ENCODE results near the gene GALNT9. TPM values are rescaled to one million over a fixed set of nuclear protein-coding genes. Genes with fewer than 3 reads are reported as not detected.
"Not testable (repeated sequence)": the region's sequence is repeated elsewhere in the genome, so short reads cannot be mapped to it uniquely, and the experiment has no call there.

GALNT9 gene
- total RNA-seq, 1 donor from 2014 or later: under 0.01 TPM

DNA sequence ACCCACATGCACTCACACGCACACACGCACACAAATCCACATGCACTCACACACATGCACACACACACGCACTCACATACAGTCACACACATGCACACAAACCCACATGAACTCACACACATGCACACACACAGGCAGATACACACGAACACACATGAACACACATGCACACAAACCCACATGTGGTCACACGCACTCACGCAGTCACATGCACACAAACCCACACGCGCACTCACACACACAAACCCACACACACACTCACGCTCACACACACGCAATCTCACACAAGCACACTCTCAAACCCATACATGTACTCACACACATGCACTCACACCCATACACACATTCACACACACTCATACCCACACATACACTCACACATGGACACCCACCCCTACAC is 61.5 kb downstream of the GALNT9 start:
- DNase-seq (ENCODE audit: low read depth in 2 of 2): no peak

DNA sequence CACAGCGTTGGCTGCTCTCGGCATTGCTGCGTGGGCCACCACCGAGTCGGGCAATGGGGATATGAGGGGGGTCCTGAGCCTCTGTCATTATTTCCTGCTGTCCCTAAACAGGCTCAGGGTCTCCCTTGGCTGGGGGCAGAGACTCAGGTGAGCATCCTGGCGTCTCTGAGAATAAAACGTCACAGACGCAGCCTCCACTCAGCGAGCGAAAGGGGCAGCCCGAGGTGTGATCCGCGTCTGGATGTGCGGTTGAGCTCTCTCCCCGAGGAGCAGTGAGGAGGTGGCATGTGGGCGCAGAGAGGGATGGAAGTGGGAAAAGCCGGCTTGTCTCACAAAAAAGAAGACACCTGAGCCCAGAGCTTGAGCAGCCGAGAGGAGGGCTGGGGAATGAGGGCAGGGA is 62.6 kb downstream of the GALNT9 start:
- DNase-seq (ENCODE audit: low read depth in 2 of 2): no peak

DNA sequence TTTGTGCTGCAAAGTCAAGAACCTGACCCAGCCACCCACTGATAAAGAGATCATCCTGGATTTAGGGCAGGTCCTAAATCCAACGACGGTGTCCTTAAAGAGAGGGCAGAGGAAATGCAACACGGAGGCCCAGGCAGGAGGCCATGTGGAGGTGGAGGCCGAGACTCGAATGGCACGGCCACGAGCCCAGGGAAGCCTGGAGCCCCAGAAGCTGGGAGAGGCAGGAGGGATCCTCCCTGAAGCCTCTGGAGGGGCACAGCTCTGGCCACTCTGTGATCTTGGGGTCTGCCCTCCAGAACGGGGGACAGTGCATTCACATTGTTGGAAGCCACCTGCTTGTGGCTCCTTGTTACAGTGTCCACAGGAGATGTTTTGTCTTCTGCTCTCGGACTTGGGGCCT is 63.0 kb downstream of the GALNT9 start:
- DNase-seq (ENCODE audit: low read depth in 2 of 2): no peak

DNA sequence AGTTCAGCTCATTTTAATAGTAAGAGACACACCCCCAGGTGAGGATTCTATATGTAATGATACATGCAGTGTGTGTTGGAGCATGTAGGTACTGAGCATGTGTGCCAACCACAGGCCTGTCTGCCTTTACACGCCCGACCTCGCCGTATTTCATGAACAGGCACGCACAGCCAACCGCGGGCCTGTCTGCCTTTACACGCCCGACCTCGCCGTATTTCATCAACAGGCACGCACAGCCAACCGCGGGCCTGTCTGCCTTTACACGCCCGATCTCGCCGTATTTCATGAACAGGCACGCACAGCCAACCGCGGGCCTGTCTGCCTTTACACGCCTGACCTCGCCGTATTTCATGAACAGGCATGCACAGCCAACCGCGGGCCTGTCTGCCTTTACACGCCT is 63.6 kb downstream of the GALNT9 start:
- DNase-seq (ENCODE audit: low read depth in 2 of 2): not testable (repeated sequence)

DNA sequence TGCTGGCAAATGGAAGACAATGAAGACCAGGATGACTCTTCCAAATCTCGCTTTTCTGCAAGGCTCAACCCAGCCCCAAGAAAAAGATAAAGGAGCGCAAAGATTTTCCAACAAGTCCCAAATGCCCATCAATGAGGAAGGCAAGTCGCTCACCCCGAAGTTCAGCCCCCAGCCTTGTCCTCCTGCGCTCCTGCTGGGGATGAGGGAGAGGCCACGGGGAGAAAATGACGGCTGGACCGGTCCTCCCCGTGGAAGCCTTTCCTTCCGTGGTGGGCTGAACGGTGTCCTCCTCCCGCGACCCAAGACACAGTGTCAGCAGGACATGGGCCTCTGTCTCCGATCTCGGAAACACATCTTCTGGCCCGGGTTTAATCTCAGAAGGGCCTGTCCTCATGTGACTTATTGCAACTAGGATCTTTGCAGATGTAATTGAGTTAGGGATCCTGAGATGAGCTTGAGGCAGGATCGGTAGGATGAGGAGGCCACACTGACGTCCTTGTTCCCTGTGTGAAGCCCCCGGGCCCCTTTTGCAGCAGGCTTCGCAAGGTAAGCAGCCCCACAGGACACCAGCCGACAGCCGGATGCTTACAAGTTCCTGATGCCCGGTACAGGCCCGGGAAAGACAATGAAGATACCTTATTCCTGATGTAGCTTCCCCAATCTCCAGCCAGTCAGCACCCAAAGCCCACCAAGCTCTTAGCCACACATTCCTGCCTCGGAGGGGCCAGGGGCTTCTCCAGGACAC is 64.2 kb downstream of the GALNT9 start:
- no peak for DNase-seq (ENCODE audit: low read depth in 2 of 2)

DNA sequence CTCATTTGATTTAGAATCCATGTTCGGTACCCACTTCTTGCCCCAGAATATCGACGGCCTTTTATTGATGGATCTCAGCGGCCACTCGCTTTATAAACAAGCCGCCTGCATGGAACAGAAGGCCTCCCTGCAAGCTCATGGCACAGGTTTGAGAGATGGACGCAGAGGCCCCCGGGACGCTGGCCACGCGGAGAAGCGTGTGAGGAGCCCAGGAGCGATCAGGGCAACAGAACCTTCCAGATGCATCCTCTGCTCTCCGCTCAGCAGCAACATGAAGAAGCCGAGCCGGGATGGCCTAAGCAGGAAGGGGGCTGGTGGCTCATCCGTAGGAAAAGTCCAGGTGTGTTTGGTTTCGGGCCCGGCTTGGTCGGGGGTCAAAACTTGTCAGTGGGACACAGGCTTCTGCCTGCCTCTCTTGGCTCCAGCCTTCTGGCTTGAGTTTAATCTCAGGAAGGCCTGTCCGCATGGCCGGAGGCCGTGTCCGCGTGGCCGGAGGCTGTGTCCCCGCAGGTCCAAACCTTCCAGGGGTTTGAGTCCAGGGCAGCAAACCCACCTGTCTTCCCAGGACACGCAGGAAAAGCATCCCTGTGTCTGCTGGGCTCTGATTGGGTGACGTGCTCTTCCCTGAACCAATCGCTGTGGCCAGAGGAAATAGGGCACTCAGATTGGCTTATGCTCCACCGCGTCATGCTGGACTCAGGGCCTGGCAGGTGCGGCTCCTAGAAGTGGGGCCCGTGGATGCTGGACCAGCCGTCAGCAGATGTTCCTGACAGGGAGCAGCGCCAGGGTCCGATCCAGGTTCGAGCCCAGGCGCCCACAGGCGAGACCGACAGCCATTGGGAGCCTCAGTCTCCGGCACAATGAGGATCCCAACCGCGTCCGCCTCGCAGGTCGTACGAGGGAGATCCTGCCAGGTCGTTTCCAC is 65.0 kb downstream of the GALNT9 start:
- DNase-seq (ENCODE audit: low read depth in 2 of 2): no peak

DNA sequence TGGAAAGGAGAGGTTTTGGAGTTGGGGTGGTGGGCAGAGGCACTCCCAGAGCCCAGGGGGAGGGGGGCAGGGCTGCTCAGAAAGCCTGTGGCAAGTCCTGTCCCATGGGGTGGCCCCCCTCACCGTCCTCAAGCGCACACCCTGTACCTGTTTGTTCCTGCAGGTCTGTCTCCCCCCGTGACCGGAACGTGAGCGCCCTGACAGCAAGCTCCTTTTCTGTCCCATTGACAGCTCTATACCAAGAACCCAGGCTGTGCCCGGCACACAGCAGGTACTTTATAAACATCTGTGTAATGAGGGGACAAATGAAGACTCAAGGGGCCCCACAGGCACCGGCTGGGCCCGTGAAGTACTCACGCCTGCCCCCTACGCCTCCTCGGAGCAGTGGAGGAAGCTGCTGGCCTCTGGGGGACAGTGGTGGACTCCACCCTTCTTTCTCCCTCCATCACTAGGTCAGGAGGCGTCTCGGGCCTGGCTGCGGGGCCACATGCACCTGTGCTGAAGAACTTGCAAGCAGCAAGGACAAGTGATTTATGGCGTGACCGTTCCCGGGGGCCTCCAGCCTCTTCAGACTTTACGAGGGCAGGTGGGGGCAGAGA is 65.8 kb downstream of the GALNT9 start:
- no peak for DNase-seq (ENCODE audit: low read depth in 2 of 2)

DNA sequence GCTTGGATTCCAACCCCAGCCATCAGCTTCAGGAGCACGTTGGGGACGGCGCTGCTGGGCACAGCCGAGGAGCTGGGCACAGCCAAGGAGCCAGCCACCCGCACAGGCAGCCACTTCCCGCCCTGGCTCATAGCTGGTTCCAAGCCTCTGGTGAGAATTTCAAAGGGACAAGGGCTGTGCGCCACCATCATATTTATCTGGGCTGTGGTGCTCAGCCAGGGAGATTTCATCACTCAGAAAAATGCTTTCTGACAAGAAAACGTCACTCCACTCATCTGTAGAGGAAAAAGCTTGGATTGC is 66.4 kb downstream of the GALNT9 start:
- DNase-seq (ENCODE audit: low read depth in 2 of 2): no peak

DNA sequence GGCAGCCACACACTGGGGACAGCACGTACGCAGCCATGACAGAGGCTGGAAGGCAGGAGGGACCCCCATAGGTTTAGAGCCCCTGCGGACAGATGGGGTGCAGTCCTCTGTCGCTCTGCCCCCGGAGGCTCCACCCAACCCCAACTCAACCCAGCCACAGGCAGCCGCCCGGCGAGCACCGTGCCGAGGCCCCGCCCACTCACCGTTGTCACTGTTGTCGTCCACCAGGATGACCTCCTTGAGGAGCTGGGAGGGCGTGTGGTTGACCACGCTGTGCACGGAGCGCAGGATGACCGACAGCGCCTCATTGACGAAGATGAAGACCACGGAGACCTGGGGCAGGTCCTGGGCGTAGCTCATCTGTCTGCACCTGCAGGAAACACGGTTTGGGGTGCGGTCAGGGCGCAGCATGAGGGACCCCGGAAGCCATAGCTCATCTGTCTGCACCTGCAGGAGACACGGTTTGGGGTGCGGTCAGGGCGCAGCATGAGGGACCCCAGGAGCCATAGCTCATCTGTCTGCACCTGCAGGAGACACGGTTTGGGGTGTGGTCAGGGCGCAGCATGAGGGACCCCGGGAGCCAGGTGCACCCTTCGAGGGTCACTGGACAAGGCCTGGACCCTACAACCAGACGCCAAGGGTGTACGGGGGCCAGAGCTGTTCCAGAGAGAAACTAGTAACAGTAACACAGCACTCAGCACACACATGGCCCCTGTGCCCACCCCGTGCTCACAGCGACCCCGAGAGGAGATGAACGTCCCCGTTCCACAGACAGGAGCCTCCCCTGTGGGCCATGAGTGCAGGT is 66.9 kb downstream of the GALNT9 start:
- DNase-seq (ENCODE audit: low read depth in 2 of 2): no peak

DNA sequence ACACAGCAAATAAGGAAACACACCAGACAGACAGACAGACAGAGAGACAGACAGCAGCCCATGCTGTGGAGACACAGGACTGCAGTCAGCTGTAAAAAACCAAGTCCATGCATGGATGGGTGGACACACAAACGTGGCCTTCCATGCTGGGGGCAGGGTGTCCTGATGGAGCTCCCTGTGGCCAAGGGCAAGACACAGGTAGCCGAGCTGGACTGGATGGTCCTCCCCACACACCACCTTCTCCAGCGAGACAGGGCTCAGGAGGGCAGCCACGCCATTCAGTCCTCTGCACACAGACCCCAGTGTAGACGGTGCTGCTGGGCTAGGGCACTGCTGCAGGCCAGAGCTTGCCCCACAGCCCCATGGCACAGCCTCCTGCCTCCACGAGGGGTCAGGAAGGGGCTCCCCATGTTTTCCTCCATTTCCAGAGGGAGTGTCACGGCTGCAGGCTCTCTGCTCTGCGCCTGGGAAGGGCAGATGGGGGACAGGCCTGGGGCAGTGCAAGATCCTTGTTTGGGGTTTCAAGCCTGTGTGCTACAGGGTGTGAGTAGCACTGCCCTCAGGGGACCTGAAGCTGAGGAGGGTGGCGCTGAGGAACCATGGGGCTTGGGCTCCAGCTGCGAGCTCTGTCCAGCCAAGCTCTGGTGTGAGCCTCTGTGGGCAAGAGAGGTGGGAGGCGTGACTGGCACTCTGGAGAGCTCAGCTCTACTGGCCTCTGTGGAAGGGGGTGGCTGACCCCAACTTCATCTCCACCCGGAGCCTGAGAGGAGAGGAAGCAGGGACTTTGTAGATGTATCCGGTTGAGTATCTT is 67.9 kb downstream of the GALNT9 start:
- DNase-seq (ENCODE audit: low read depth in 2 of 2): no peak

DNA sequence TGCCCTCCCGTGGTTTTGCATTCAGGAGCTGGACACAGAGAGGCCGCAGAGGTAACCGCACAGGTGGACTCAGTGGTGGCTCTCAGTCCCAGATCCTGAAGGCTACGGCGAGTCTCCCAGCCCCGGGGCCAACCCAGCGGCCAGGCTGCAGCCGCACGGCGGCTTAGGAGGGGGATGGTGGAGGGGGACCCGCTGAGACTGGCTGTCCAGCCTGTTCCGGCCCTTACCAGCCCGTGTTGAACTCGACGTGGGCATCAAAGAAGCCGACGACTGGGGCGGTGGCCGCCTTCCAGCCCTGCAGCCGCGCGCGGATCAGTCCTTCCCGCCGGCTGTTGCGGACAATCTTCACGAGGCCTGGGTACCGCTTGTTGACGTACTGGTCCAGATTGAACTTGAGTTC is 68.7 kb downstream of the GALNT9 start:
- DNase-seq (ENCODE audit: low read depth in 2 of 2): no peak

DNA sequence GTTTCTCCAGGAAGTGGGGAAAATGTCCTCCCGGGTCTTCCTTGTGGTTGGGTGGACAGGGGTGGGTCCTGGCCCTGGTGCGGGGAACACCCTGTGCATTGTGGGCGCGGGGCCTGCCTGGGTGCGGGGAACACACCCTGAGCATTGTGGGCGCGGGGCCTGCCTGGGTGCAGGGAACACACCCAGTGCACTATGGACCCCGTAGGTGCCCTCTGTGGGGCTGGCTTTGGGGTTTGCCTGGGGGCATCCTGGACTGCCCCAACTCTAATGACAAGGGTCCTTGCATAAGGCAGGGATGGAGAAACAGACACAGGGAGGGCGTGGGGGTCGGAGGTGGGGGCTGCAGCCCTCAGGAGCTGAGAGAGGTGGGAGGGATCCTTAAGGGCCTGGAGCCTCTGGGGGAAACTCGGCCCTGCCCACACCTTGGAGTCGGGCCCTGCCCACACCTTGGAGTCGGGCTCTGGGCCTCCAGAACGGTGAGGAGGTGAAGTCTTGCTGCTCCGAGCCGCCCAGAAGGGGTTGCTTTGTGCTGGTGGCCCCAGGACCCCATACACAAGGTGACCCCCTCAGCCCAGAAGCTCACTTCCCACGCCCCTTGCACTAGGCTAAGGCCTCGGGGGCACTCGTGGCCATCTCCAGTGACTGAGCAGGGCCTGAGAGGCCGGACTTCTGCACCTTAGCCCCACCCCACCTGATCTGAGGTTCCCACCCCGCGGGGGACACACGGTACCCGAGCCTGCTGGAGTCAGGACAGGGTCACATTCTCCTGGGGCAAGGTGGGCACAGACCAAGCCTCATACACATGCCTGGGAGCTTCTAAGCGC is 69.3 kb downstream of the GALNT9 start:
- DNase-seq (ENCODE audit: low read depth in 2 of 2): no peak

DNA sequence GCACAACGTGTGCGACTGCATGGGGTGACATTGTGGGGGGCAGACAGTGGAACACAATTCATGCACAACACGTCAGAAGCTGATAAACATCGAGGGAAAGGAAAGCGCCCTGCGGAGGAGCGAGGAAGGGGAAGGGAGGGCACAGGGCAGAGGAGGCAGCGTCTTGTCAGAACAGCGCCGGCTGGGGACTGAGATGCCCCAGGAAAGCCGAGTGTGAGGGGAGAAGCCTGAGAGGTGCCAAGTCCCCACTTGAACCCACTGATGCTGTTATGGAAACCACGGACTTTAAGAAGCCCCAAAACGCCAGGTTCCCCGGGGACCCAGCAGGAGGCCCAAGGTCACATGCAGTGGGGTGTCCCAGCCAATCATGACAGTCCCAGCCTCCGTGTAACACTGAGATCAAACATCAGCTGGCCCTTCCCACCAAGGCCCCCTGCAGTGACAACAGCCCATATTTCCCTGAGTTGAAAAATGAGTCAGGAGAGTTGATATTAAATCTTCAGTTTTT is 70.0 kb downstream of the GALNT9 start:
- DNase-seq (ENCODE audit: low read depth in 2 of 2): no peak

DNA sequence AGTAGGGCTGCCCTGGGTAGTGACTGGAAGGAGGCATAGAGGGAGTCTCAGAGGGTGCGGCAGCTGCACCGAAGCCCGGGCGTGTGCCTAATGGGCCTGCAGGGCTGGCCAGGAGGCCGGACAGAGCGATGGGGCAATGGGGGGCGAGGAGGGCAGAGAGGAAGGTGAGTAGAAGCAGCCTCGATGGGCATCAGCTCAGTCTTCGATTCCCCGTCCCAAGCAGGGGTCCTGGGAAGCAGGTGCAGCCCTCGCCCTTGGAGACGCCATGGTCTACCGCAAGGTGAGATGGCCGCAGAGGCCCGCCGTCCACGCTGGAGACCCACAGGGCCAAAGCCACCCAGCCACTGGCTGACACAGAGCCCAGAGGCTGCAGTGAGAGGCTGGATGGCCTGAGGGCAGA is 70.8 kb downstream of the GALNT9 start:
- DNase-seq (ENCODE audit: low read depth in 2 of 2): no peak

DNA sequence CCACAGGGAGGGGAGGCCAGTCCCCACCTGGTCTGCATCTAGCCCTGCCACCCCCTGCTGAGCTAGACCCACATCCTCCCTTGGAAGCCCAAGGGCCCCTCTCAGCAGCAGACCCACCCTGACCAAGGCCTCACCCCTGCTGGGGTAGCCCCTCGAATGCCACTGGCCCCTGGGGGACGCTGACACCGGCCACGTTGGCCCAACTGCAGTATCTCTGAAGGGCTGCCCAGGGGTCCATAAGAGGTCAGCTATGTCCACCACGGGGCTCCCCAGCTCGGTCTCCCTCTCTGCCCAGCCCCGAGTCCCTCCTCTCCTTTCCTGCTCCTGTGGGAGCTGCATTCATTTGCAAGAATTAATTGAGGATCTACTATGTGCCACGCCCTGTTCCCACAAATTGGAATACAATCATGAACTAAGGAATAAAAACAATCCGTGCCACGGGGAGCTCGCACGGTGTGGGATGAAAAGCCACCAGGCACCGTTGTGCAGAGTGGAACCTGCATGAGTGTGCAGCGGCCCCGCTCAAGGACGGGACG is 71.4 kb downstream of the GALNT9 start:
- no peak for DNase-seq (ENCODE audit: low read depth in 2 of 2)

DNA sequence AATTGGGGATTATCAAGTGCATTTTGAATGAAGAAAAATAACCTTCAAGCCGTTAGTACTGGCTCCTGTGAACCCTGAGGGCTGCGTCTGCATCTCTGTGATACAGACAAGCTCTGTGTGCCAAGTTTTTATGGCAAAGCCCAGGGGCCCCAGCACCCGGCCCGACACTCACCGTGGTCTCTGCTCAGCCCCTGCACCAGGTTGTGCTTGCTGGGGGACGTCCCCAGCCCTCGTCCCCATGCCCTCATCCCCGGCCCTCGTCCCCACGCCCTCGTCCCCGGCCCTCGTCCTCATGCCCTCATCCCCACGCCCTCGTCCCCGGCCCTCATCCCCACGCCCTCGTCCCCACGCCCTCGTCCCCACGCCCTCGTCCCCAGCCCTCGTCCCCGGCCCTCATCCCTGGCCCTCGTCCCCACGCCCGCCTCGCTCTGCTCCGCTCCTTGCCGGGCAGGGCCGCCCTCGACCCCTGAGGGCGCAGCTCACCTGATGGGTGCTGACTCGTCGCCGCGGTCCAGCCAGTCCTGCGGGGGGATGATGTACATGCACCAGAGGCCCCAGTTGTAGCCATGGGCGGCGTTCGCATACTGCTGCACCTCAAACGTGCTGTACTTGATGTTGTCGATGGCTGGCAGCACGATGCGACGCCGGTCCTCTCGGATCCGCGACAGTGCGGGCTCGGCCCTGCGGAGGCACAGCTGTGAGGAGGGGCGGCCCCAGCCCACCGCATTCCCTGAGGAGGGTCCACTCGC is 72.0 kb downstream of the GALNT9 start:
- no peak for DNase-seq (ENCODE audit: low read depth in 2 of 2)

DNA sequence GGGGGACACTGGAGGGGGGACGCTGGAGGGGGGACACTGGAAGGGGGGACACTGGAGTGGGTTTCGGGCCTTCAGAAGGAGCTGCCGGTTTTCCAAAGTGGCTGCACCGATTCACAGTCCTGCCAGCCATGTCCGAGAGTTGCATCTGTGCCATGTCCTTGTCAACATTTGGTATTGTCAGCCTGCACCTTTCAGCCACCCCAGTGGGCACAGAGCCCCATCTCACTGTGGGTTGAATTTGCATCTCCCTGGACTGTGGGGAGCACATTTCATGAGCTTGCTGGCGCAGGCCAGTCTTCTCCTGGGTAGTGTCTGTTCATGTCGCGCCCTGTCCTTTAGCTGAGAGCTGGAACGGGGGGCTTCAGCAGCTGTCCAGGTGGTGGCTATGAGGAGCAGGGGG is 72.7 kb downstream of the GALNT9 start:
- no peak for DNase-seq (ENCODE audit: low read depth in 2 of 2)

DNA sequence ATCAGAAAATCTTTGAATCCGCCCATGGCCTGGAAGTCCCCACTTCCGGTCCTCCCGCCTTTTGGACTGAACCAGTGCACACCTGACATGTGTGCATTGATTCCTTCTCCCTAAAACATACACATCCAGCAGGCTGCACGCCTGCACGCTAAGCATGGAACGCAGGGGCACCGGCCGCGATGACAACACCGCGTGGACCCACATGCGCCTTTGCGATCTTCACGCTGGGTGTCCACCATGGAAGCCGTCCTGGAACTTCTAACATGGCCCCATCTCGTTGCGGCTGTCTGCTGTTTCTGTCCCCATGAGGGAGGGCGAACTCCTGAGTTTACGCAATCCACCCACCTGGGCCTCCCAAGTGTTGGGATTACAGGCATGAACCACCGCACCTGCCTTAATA is 73.7 kb downstream of the GALNT9 start:
- no peak for DNase-seq (ENCODE audit: low read depth in 2 of 2)

Data from lung microvascular endothelial cell (primary cell).